Measurements from ENCODE around the gene MEP1B.
"Not testable (repeated sequence)": the region's sequence is repeated elsewhere in the genome, so short reads cannot be mapped to it uniquely, and the experiment has no call there.

MEP1B gene

GRCh38 chr18:32189790-32190189, at the start of gene MEP1B:
Gene MEP1B, plus strand, starts transcription at chr18:32190039. Its CDS starts 32 bp downstream, at chr18:32190071.
- peaks cover 5% of the 10 kb centered on the region for H3K36me3 Mint-ChIP-seq
- peaks cover 7% of the 10 kb centered on the region for H3K9me3 Mint-ChIP-seq (ENCODE audit: low read depth)
- H3K4me3 Mint-ChIP-seq: no peak within 1 kb of the TSS
- no peaks in the 10 kb centered on the region for H3K4me1 Mint-ChIP-seq (ENCODE audit: low read depth)
- no peak within 1 kb of the TSS for H3K27ac Mint-ChIP-seq
- H3K27me3 Mint-ChIP-seq: peaks cover 7% of the 10 kb centered on the region

GRCh38 chr18:32148185-32148870, 41.5 kb upstream of the MEP1B start:
- Mint-ChIP-seq H3K27me3 (peaks cover 3% of the 10 kb centered on the region), H3K4me1 (ENCODE audit: low read depth) (no peaks in the 10 kb centered on the region), H3K9me3 (ENCODE audit: low read depth) (no peaks in the 10 kb centered on the region), H3K27ac (no peak overlapping the region), H3K36me3 (no peaks in the 10 kb centered on the region), H3K4me3 (no peak overlapping the region)

GRCh38 chr18:32152705-32153448, 37.0 kb upstream of the MEP1B start:
- Mint-ChIP-seq H3K4me1 (ENCODE audit: low read depth) (no peaks in the 10 kb centered on the region), H3K9me3 (ENCODE audit: low read depth) (no peaks in the 10 kb centered on the region), H3K4me3 (no peak overlapping the region), H3K27me3 (peaks cover 5% of the 10 kb centered on the region), H3K36me3 (no peaks in the 10 kb centered on the region), H3K27ac (no peak overlapping the region)

- no peak overlapping the region for H3K27ac Mint-ChIP-seq
- no peaks in the 10 kb centered on the region for H3K9me3 Mint-ChIP-seq (ENCODE audit: low read depth)
- peaks cover 3% of the 10 kb centered on the region for H3K4me1 Mint-ChIP-seq (ENCODE audit: low read depth)
- no peaks in the 10 kb centered on the region for H3K36me3 Mint-ChIP-seq
- peaks cover 3% of the 10 kb centered on the region for H3K27me3 Mint-ChIP-seq
- H3K4me3 Mint-ChIP-seq: no peak overlapping the region
Observed at GRCh38 chr18:32156855-32157254, 33.0 kb upstream of the MEP1B start.

- no peaks in the 10 kb centered on the region for H3K9me3 Mint-ChIP-seq (ENCODE audit: low read depth)
- H3K4me1 Mint-ChIP-seq (ENCODE audit: low read depth): peaks cover 3% of the 10 kb centered on the region
- H3K4me3 Mint-ChIP-seq: peak overlapping the region; percentile 80
- no peak overlapping the region for H3K27ac Mint-ChIP-seq
- peaks cover 3% of the 10 kb centered on the region for H3K27me3 Mint-ChIP-seq
- no peaks in the 10 kb centered on the region for H3K36me3 Mint-ChIP-seq
Observed at GRCh38 chr18:32157580-32157979, 32.3 kb upstream of the MEP1B start.

- Mint-ChIP-seq H3K27ac (no peak overlapping the region), H3K4me3 (peak overlapping the region; percentile 80), H3K36me3 (no peaks in the 10 kb centered on the region), H3K4me1 (ENCODE audit: low read depth) (peaks cover 3% of the 10 kb centered on the region), H3K9me3 (ENCODE audit: low read depth) (no peaks in the 10 kb centered on the region), H3K27me3 (peaks cover 3% of the 10 kb centered on the region)
Observed at GRCh38 chr18:32158108-32158624, 31.7 kb upstream of the MEP1B start.

GRCh38 chr18:32158631-32159030, 31.2 kb upstream of the MEP1B start:
- not testable (repeated sequence) for H3K27ac Mint-ChIP-seq; H3K4me1 Mint-ChIP-seq (ENCODE audit: low read depth); H3K36me3 Mint-ChIP-seq; H3K9me3 Mint-ChIP-seq (ENCODE audit: low read depth); H3K27me3 Mint-ChIP-seq
- H3K4me3 Mint-ChIP-seq: peak overlapping the region; percentile 80

- Mint-ChIP-seq H3K9me3 (ENCODE audit: low read depth) (no peaks in the 10 kb centered on the region), H3K27me3 (no peaks in the 10 kb centered on the region), H3K27ac (no peak overlapping the region), H3K4me3 (no peak overlapping the region), H3K36me3 (no peaks in the 10 kb centered on the region), H3K4me1 (ENCODE audit: low read depth) (peaks cover 3% of the 10 kb centered on the region)
Observed at GRCh38 chr18:32160547-32160946, 29.3 kb upstream of the MEP1B start.

- H3K9me3 Mint-ChIP-seq (ENCODE audit: low read depth): no peaks in the 10 kb centered on the region
- H3K36me3 Mint-ChIP-seq: no peaks in the 10 kb centered on the region
- H3K4me1 Mint-ChIP-seq (ENCODE audit: low read depth): no peaks in the 10 kb centered on the region
- H3K27me3 Mint-ChIP-seq: peaks cover 3% of the 10 kb centered on the region
- no peak overlapping the region for H3K4me3 Mint-ChIP-seq
- H3K27ac Mint-ChIP-seq: no peak overlapping the region
Observed at GRCh38 chr18:32167980-32168730, 21.7 kb upstream of the MEP1B start.

GRCh38 chr18:32173654-32174053, 16.2 kb upstream of the MEP1B start:
- Mint-ChIP-seq H3K27me3 (peaks cover 1% of the 10 kb centered on the region), H3K36me3 (no peaks in the 10 kb centered on the region), H3K4me1 (ENCODE audit: low read depth) (no peaks in the 10 kb centered on the region), H3K4me3 (no peak overlapping the region), H3K27ac (no peak overlapping the region), H3K9me3 (ENCODE audit: low read depth) (no peaks in the 10 kb centered on the region)

- Mint-ChIP-seq H3K27me3 (peaks cover 1% of the 10 kb centered on the region), H3K9me3 (ENCODE audit: low read depth) (no peaks in the 10 kb centered on the region), H3K36me3 (no peaks in the 10 kb centered on the region), H3K4me3 (no peak overlapping the region), H3K4me1 (ENCODE audit: low read depth) (no peaks in the 10 kb centered on the region), H3K27ac (no peak overlapping the region)
Observed at GRCh38 chr18:32174719-32175118, 15.1 kb upstream of the MEP1B start.

GRCh38 chr18:32175265-32175664, 14.6 kb upstream of the MEP1B start:
- H3K4me1 Mint-ChIP-seq (ENCODE audit: low read depth): no peaks in the 10 kb centered on the region

GRCh38 chr18:32176745-32177144, 13.1 kb upstream of the MEP1B start:
- H3K36me3 Mint-ChIP-seq; H3K4me3 Mint-ChIP-seq; H3K27me3 Mint-ChIP-seq; H3K4me1 Mint-ChIP-seq (ENCODE audit: low read depth); H3K27ac Mint-ChIP-seq; H3K9me3 Mint-ChIP-seq (ENCODE audit: low read depth): not testable (repeated sequence)

More at GRCh38 chr18:32175265-32175664, 14.6 kb upstream of the MEP1B start:
- no peak overlapping the region for H3K4me3 Mint-ChIP-seq
- no peaks in the 10 kb centered on the region for H3K36me3 Mint-ChIP-seq
- no peaks in the 10 kb centered on the region for H3K9me3 Mint-ChIP-seq (ENCODE audit: low read depth)
- no peak overlapping the region for H3K27ac Mint-ChIP-seq
- H3K27me3 Mint-ChIP-seq: peaks cover 1% of the 10 kb centered on the region

- Mint-ChIP-seq H3K9me3 (ENCODE audit: low read depth) (no peaks in the 10 kb centered on the region), H3K4me3 (no peak overlapping the region), H3K4me1 (ENCODE audit: low read depth) (no peaks in the 10 kb centered on the region), H3K27me3 (peaks cover 3% of the 10 kb centered on the region), H3K27ac (no peak overlapping the region), H3K36me3 (no peaks in the 10 kb centered on the region)
Observed at GRCh38 chr18:32177530-32177929, 12.3 kb upstream of the MEP1B start.

- H3K27ac Mint-ChIP-seq: no peak overlapping the region
- peaks cover 6% of the 10 kb centered on the region for H3K27me3 Mint-ChIP-seq
- peaks cover 8% of the 10 kb centered on the region for H3K36me3 Mint-ChIP-seq
- H3K4me3 Mint-ChIP-seq: no peak overlapping the region
- H3K9me3 Mint-ChIP-seq (ENCODE audit: low read depth): peaks cover 21% of the 10 kb centered on the region
- no peaks in the 10 kb centered on the region for H3K4me1 Mint-ChIP-seq (ENCODE audit: low read depth)
Observed at GRCh38 chr18:32183503-32183902, 6.3 kb upstream of the MEP1B start.

Data from activated naive CD8-positive, alpha-beta T cell (primary cell).